Measurements from ENCODE around the gene MASP1.

- TF ChIP-seq CTCF (IDR thresholded peaks at IDR 0.05) (no peak), POLR2A (IDR thresholded peaks at IDR 0.05) (no peak)
Measured at GRCh38 chr3:187310954-187311470, 19.5 kb upstream of the MASP1 start.
